Stimulated activated effector memory CD8-positive, alpha-beta T cell treated with anti-CD3 and anti-CD28 coated beads, Interleukin-12 subunit alpha, Interleukin-12 subunit beta, amount 100 ng/mL, for 72 hours (primary cell): ENCODE results near the gene ALDH16A1.
"Not testable (repeated sequence)": the region's sequence is repeated elsewhere in the genome, so short reads cannot be mapped to it uniquely, and the experiment has no call there.

Experiments used
- ATAC-seq: fragments of 150-1000 bp; cut with Tn5 transposase; 2 replicates; pipeline ENCODE4 v1.10.0; 2021
- DNase-seq, 2 donors: peaks; one replicate each; pipeline ENCODE4 v3.0.0; 2021 to 2022; ENCODE audit warnings: low spot score in 2 of 2
- H3K27ac Mint-ChIP-seq: one replicate; pipeline ENCODE4 v1.8.0; 2022; ENCODE audit warnings: mild to moderate bottlenecking, mixed read lengths
- H3K36me3 Mint-ChIP-seq: one replicate; pipeline ENCODE4 v1.8.0; 2022; ENCODE audit warnings: mild to moderate bottlenecking, mixed read lengths
- H3K4me1 Mint-ChIP-seq: one replicate; pipeline ENCODE4 v1.8.0; 2022; ENCODE audit warnings: mixed read lengths
- H3K4me3 Mint-ChIP-seq: one replicate; pipeline ENCODE4 v1.8.0; 2022; ENCODE audit warnings: mild to moderate bottlenecking, mixed read lengths
- H3K9me3 Mint-ChIP-seq: one replicate; pipeline ENCODE4 v1.8.0; 2022; ENCODE audit warnings: mixed read lengths

Gene ALDH16A1

GRCh38 chr19:49461656-49462055, 8.6 kb downstream of the ALDH16A1 start:
- Mint-ChIP-seq H3K27ac (no peak overlapping the region), H3K9me3 (no peaks in the 10 kb centered on the region), H3K4me1 (peaks cover 15% of the 10 kb centered on the region), H3K4me3 (no peak overlapping the region), H3K36me3 (peaks cover 38% of the 10 kb centered on the region)
- DNase-seq = no peak
- ATAC-seq = no peak

DNA sequence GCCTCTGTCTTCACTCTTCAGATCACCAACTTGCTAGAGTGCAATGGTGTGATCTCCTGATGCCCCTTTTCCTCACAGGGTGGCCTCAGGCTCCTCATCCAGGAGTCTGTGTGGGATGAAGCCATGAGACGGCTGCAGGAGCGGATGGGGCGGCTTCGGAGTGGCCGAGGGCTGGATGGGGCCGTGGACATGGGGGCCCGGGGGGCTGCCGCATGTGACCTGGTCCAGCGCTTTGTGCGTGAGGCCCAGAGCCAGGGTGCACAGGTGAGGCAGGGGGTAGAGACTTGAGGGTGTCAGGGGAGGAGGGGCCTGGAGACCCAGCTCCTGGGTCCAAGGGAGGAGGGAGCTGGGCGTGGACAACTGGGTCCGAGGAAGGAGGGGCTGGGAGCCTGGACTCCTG, 9.5 kb downstream of the ALDH16A1 start:
- H3K4me3 Mint-ChIP-seq = no peak overlapping the region
- H3K36me3 Mint-ChIP-seq = peaks cover 29% of the 10 kb centered on the region
- no peak for ATAC-seq
- H3K27ac Mint-ChIP-seq = no peak overlapping the region
- DNase-seq = no peak
- H3K9me3 Mint-ChIP-seq = no peaks in the 10 kb centered on the region
- peaks cover 7% of the 10 kb centered on the region for H3K4me1 Mint-ChIP-seq

DNA sequence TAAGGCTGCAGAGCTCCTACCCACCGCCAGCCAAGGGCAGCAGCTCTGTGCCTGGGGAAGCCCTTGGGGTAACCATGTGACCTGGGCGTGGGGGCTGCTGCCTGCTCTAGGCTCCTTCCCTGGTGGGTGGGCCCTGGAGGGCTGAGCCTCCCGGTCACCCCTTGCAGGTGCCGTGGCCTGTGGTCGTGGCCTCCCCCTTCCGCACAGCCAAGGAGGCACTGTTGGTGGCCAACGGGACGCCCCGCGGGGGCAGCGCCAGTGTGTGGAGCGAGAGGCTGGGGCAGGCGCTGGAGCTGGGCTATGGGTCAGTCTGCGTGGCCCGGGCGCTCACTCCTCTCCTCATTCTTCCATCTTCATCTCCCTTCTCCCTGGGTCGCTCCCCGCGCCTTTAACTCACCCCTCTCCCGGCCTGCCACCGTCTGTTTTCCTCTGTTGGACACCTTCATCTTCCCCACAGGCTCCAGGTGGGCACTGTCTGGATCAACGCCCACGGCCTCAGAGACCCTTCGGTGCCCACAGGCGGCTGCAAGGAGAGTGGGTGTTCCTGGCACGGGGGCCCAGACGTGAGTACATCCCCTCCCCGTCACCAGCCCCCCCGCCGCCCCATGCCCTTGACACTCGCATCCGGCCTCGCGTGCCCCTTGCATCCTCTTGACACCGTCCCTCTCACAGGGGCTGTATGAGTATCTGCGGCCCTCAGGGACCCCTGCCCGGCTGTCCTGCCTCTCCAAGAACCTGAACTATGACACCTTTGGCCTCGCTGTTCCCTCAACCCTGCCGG, 11.1 kb downstream of the ALDH16A1 start:
- H3K27ac Mint-ChIP-seq = peak overlapping the region; percentile 81
- H3K4me1 Mint-ChIP-seq = peaks cover 10% of the 10 kb centered on the region
- DNase-seq = no peak
- H3K9me3 Mint-ChIP-seq = no peaks in the 10 kb centered on the region
- H3K36me3 Mint-ChIP-seq = peaks cover 35% of the 10 kb centered on the region
- ATAC-seq = no peak
- H3K4me3 Mint-ChIP-seq = no peak overlapping the region

DNA sequence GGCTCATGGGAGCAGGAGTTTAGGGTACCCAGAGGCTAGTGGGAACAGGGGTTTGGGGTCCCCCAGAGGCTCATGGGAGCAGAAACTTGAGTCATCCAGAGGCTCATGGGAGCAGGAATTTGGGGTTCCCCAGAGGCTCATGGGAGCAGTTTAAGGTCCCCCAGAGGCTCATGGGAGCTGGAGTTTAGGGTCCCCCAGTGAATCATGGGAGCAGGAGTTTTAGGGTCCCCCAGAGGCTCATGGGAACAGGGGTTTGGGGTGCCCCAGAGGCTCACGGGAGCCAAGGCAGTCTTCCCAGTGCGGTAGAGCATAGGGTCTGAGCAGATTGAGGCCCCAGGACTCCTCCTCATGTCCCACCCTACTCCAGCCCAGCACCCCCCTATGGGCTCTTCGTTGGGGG, 12.3 kb downstream of the ALDH16A1 start:
- Mint-ChIP-seq H3K36me3 (peaks cover 32% of the 10 kb centered on the region), H3K9me3 (no peaks in the 10 kb centered on the region), H3K4me1 (peaks cover 19% of the 10 kb centered on the region), H3K4me3 (no peak overlapping the region), H3K27ac (peak overlapping the region; percentile 81)
- no peak for DNase-seq
- ATAC-seq = no peak

DNA sequence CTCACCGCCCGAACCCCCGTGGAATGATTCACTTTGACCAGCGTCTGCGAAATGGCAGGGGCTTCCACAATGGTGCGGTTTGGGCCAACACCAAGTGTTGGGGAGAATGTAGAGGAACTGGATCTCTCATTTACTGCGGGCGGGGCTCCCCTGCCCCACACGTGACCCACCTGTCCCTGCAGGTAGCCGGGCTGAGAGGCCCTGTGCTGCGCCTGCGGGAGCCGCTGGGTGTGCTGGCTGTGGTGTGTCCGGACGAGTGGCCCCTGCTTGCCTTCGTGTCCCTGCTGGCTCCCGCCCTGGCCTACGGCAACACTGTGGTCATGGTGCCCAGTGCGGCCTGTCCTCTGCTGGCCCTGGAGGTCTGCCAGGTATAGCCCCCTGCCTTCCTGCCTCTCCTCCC, 15.2 kb downstream of the ALDH16A1 start:
- Mint-ChIP-seq H3K27ac (peak overlapping the region; percentile 97), H3K4me1 (peaks cover 40% of the 10 kb centered on the region), H3K36me3 (peaks cover 27% of the 10 kb centered on the region), H3K4me3 (peak overlapping the region; percentile 72), H3K9me3 (no peaks in the 10 kb centered on the region)
- DNase-seq (no peak), ATAC-seq (no peak)

DNA sequence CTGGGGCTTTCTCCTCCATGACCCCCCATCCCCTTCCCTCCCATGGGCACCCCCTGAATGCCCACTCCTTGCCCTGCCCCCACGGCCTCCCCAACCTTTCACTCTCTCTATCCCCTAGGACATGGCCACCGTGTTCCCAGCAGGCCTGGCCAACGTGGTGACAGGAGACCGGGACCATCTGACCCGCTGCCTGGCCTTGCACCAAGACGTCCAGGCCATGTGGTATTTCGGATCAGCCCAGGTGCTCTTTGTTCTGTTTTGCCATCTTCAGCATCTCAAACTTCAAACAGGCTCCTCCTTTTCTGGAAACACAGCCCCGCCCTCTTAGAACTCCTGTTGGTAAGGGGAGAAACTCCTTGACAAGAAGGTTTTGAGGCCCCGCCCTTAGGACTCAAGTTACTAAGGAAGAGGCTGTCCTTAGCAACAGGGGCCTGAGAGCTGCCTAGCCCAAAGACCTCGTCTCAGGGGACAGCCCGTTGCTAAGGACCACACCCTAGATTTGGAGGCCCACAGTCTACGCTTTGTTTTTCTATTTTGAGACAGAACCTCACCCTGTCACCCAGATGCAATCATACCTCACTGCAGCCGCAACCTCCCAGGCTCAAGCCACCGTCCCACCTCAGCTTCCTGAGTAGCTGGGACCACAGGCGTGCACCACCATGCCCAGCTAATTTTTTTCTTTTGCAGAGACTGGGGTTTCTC, 15.9 kb downstream of the ALDH16A1 start:
- Mint-ChIP-seq H3K36me3 (peaks cover 27% of the 10 kb centered on the region), H3K4me1 (peaks cover 44% of the 10 kb centered on the region), H3K27ac (peak overlapping the region; percentile 97), H3K9me3 (no peaks in the 10 kb centered on the region), H3K4me3 (peak overlapping the region; percentile 72)
- peak; percentile 65 to 89 for DNase-seq
- peak; percentile 86 for ATAC-seq

GRCh38 chr19:49469828-49470614, 17.0 kb downstream of the ALDH16A1 start:
- Mint-ChIP-seq H3K4me3 (peak overlapping the region; percentile 72), H3K4me1 (peaks cover 53% of the 10 kb centered on the region), H3K36me3 (peaks cover 33% of the 10 kb centered on the region), H3K9me3 (no peaks in the 10 kb centered on the region), H3K27ac (peak overlapping the region; percentile 91)
- DNase-seq (peak; percentile 84 to 95), ATAC-seq (peak; percentile 81)

DNA sequence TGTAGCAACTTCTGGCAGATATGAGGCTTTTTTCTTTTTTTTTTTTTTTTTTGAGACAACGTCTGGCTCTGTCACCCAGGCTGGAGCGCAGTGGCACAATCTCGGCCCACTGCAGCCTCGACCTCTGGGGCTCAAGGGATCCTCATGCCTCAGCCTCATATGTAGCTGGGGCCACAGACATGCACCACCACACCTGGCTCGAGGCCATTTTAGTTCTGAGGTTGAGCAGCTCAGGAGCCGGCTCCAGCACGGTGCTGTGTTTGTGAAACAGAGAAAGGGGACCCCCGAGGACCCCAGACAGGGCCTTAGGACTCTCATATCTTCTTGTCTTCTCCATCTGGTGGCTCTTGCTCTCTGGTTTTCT, 17.6 kb downstream of the ALDH16A1 start:
- no peaks in the 10 kb centered on the region for H3K9me3 Mint-ChIP-seq
- ATAC-seq = no peak
- DNase-seq = no peak
- peaks cover 38% of the 10 kb centered on the region for H3K36me3 Mint-ChIP-seq
- H3K4me3 Mint-ChIP-seq = peak overlapping the region; percentile 72
- H3K27ac Mint-ChIP-seq = peak overlapping the region; percentile 91
- peaks cover 58% of the 10 kb centered on the region for H3K4me1 Mint-ChIP-seq

- H3K4me1 Mint-ChIP-seq = peaks cover 69% of the 10 kb centered on the region
- H3K9me3 Mint-ChIP-seq = no peaks in the 10 kb centered on the region
- DNase-seq (no peak), ATAC-seq (no peak)
- peaks cover 61% of the 10 kb centered on the region for H3K36me3 Mint-ChIP-seq
- peak overlapping the region; percentile 96 for H3K27ac Mint-ChIP-seq
- H3K4me3 Mint-ChIP-seq = peak overlapping the region; percentile 88
These were observed 19.9 kb downstream of the ALDH16A1 start for GRCh38 chr19:49472936-49473335.

DNA sequence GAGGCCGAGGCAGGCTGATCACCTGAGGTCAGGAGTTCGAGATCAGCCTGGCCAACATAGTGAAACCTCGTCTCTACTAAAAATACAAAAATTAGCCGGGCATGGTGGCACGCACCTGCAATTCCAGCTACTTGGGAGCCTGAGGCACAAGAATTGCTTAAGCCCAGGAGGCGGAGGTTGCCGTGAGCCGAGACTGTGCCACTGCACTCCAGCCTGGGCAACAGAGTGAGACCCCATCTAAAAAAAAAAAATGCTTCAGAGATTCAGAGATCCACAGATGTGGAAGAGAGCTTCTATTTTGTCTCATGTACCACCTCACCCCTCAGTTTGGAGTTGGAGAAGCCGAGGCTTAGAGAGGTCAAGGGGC, 20.5 kb downstream of the ALDH16A1 start:
- H3K9me3 Mint-ChIP-seq, DNase-seq, ATAC-seq: not testable (repeated sequence)
- peak overlapping the region; percentile 88 for H3K4me3 Mint-ChIP-seq
- peaks cover 63% of the 10 kb centered on the region for H3K36me3 Mint-ChIP-seq
- peaks cover 66% of the 10 kb centered on the region for H3K4me1 Mint-ChIP-seq
- H3K27ac Mint-ChIP-seq = peak overlapping the region; percentile 96

DNA sequence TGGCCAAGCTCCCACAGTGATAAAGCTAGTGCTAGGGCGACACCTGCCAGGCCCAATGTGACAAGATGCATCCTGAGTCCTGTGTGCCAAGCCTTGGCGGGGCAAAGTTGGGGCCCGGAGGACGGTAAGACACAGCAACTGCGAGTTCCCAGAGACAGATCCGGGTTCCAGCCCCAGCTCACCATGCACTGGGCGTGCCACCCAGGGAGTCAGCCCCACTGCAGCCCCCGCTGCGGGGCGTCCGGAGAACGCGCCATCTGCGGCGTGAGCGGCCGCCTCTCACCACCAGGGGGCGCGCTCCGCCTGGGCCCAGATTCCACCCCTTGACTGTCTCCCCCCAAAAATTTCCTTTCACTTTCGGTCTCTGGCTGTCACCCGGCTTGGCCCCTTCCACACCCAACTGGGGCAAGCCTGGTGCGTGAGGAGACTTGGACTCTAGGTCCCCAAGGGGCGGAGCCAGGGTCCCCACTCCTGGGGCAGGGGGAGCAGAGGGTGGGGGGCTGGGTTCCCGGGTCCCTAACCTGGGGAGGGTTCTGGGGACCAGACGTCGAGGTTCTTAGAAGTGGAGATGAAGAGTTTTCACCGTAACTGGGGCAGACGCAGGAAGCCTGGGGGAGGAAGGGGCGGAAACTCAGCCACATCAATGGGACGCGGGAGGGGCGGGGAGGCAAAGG, 21.0 kb downstream of the ALDH16A1 start, which contains the start of gene FLT3LG:
FLT3LG (plus strand) TSS at position 348 of the 674 bp plus-strand sequence. CDS start 425 bp downstream, outside the sequence.
- Mint-ChIP-seq H3K27ac (peak within 1 kb of the TSS; percentile 96), H3K4me3 (peak within 1 kb of the TSS; percentile 88), H3K9me3 (no peaks in the 10 kb centered on the region), H3K4me1 (peaks cover 61% of the 10 kb centered on the region), H3K36me3 (peaks cover 63% of the 10 kb centered on the region)
- ATAC-seq (peak; percentile 71), DNase-seq (peak; percentile 93 to 96)

GRCh38 chr19:49474542-49474924, 21.5 kb downstream of the ALDH16A1 start:
- Mint-ChIP-seq H3K4me3 (peak overlapping the region; percentile 88), H3K36me3 (peaks cover 64% of the 10 kb centered on the region), H3K9me3 (no peaks in the 10 kb centered on the region), H3K27ac (peak overlapping the region; percentile 96), H3K4me1 (peaks cover 56% of the 10 kb centered on the region)
- DNase-seq = no peak
- no peak for ATAC-seq

- peaks cover 66% of the 10 kb centered on the region for H3K36me3 Mint-ChIP-seq
- no peaks in the 10 kb centered on the region for H3K9me3 Mint-ChIP-seq
These were observed 22.3 kb downstream of the ALDH16A1 start for GRCh38 chr19:49475191-49475917.

More at GRCh38 chr19:49475191-49475917, 22.3 kb downstream of the ALDH16A1 start:
- Mint-ChIP-seq H3K27ac (peak overlapping the region; percentile 96), H3K4me1 (peaks cover 50% of the 10 kb centered on the region), H3K4me3 (peak overlapping the region; percentile 88)
- ATAC-seq (no peak), DNase-seq (no peak)
